ENCODE measurements around the gene CDX2. TPM values are rescaled to one million over a fixed set of nuclear protein-coding genes. Genes with fewer than 3 reads are reported as not detected.
A peak's percentile ranks its signal among the peaks of the same experiment; 100 is the strongest.

The CDX2 gene
- total RNA-seq, 1 experiment from 2014 or later = not detected

Small RNA genes within 50 kb of the gene (small RNA-seq; reads per million reads assigned to genes)
- gene ATP5F1EP2 = 0.40 reads per million, percentile 3 among the genes with 10 or more reads in this experiment
- not detected for gene RN7SL272P

Other genes with a start within 250 kb of the CDX2 start
- gene GSX1, start 176.8 kb downstream of the CDX2 start, total RNA-seq (2014; rRNA removed; shearing (Covaris generic); ENCODE audit: low replicate concordance) = not detected in 2 replicates
- gene PDX1, start 49.3 kb downstream of the CDX2 start, total RNA-seq (2014; rRNA removed; shearing (Covaris generic); ENCODE audit: low replicate concordance) = not detected in 2 replicates
- gene URAD, start 19.4 kb upstream of the CDX2 start, total RNA-seq (2014; rRNA removed; shearing (Covaris generic); ENCODE audit: low replicate concordance) = not detected in 2 replicates
- not detected in 2 replicates for gene FLT3, start 131.3 kb upstream of the CDX2 start, total RNA-seq (2014; rRNA removed; shearing (Covaris generic); ENCODE audit: low replicate concordance)
- 21.1 and 39.8 TPM in 2 replicates for gene PAN3, start 169.2 kb upstream of the CDX2 start, total RNA-seq (2014; rRNA removed; shearing (Covaris generic); ENCODE audit: low replicate concordance)